SK-N-SH (cell line): ENCODE measurements around the gene COL12A1.

ENCODE experiments used
- CHD2 ChIP-seq: fragments of 150-350 bp; IDR thresholded peaks from 2 replicates; pipeline ENCODE4 v1.6.1; 2018; ENCODE audit warnings: low read length; ENCODE audit not compliant: partially characterized antibody
- CTCF ChIP-seq: fragments of 200-600 bp; sonication (generic); IDR thresholded peaks from 2 replicates; pipeline ENCODE4 v1.6.1; 2017; ENCODE audit warnings: antibody characterized with exemption, mild to moderate bottlenecking, moderate library complexity
- EP300 ChIP-seq, 2 experiments: IDR thresholded peaks; 2 replicates each; pipeline versions ENCODE4 v1.4.0 to v1.6.1; 2012; ENCODE audit warnings: borderline replicate concordance in 1 of 2, low read depth in 1 of 2, low read length in 1 of 2
- EZH2phosphoT487 ChIP-seq: fragments of 200-600 bp; sonication (generic); IDR thresholded peaks from 2 replicates; pipeline ENCODE4 v1.6.1; 2017; ENCODE audit warnings: low read depth, mixed run types, mild to moderate bottlenecking, antibody characterized with exemption, moderate library complexity, borderline replicate concordance
- FOXM1 ChIP-seq: IDR thresholded peaks from 2 replicates; pipeline ENCODE4 v1.4.0; 2012; ENCODE audit warnings: low read depth, mild to moderate bottlenecking
- MAX ChIP-seq: IDR thresholded peaks from 2 replicates; pipeline ENCODE4 v1.4.0; 2012; ENCODE audit warnings: low read depth
- MXI1 ChIP-seq: IDR thresholded peaks from 2 replicates; pipeline ENCODE4 v1.6.1; 2012; ENCODE audit warnings: mild to moderate bottlenecking, low read depth, low read length, improper control_type of control experiment
- NRF1 ChIP-seq: IDR thresholded peaks from 2 replicates; pipeline ENCODE4 v1.6.1; 2012; ENCODE audit warnings: low read depth, mild to moderate bottlenecking, low read length
- RCOR1 ChIP-seq: fragments of 150-350 bp; IDR thresholded peaks from 2 replicates; pipeline ENCODE4 v1.6.1; 2017; ENCODE audit warnings: antibody characterized with exemption, low read length
- SMC3 ChIP-seq: IDR thresholded peaks from 2 replicates; pipeline ENCODE4 v1.6.1; 2012; ENCODE audit warnings: low read depth, low read length, improper control_type of control experiment
- TAF1 ChIP-seq: IDR thresholded peaks from 2 replicates; pipeline ENCODE4 v1.6.1; 2012; ENCODE audit warnings: low read depth, mild to moderate bottlenecking, low read length, moderate library complexity, borderline replicate concordance
- USF2 ChIP-seq: fragments of 150-350 bp; IDR thresholded peaks from 2 replicates; pipeline ENCODE4 v1.6.1; 2017; ENCODE audit warnings: antibody characterized with exemption, low read length, low read depth, borderline replicate concordance

- no peak for TF ChIP-seq CTCF
- no peak for TF ChIP-seq RCOR1
- no peak for TF ChIP-seq FOXM1
- TF ChIP-seq NRF1: no peak
- TF ChIP-seq MXI1: no peak
- no peak for TF ChIP-seq SMC3
- TF ChIP-seq EZH2phosphoT487: no peak
- no peak for TF ChIP-seq MAX
- TF ChIP-seq USF2: no peak
- TF ChIP-seq TAF1: no peak
- TF ChIP-seq EP300 (IDR thresholded peaks at IDR 0.05; ENCODE audit: borderline replicate concordance in 1 of 2, low read depth in 1 of 2, low read length in 1 of 2): no peak
- TF ChIP-seq CHD2: no peak
These were observed 686 bp downstream of the COL12A1 start for GRCh38 chr6:75204959-75205775.
